Gastrocnemius medialis (tissue), 4 donors: ENCODE data around the gene GOLGA3. TPM values are rescaled to one million over a fixed set of nuclear protein-coding genes. Genes with fewer than 3 reads are reported as not detected.
A peak's percentile ranks its signal among the peaks of the same experiment; 100 is the strongest.

ENCODE experiments used
- ATAC-seq, 2 donors: fragments of 150-250 bp; one replicate each; pipeline ENCODE4 v1.9.1; 2016
- DNase-seq, 2 donors: peaks; one replicate each; pipeline ENCODE4 v3.0.0-alpha.2; 2019
- H3K27ac ChIP-seq, 4 donors: fragments of 200-600 bp; sonication (generic); 1 replicate in 1 of 4; 2 replicates in 3 of 4; pipeline ENCODE4 v1.5.1; 2016 to 2018; ENCODE audit warnings: mild to moderate bottlenecking in 2 of 4, moderate library complexity in 1 of 4
- H3K27me3 ChIP-seq, 3 donors: fragments of 200-600 bp; sonication (generic) in 2 of 3; 1 replicate in 1 of 3; 2 replicates in 2 of 3; pipeline versions ENCODE4 v1.5.1 to v1.6.0; 2016 to 2019; ENCODE audit warnings: mild to moderate bottlenecking in 1 of 3, moderate library complexity in 1 of 3
- H3K36me3 ChIP-seq, 2 donors: fragments of 200-600 bp; sonication (generic) in 1 of 2; one replicate each; pipeline ENCODE4 v1.5.1; 2017 to 2018
- H3K4me1 ChIP-seq, 2 donors: fragments of 200-600 bp; sonication (generic) in 1 of 2; one replicate each; pipeline ENCODE4 v1.5.1; 2016 to 2017; ENCODE audit warnings: mild to moderate bottlenecking in 2 of 2
- H3K4me3 ChIP-seq, 4 donors: fragments of 200-600 bp; sonication (generic) in 3 of 4; 1 replicate in 1 of 4; 2 replicates in 3 of 4; pipeline ENCODE4 v1.5.1; 2016 to 2019; ENCODE audit warnings: mild to moderate bottlenecking in 2 of 4
- H3K9me3 ChIP-seq, 3 donors: fragments of 200-600 bp; sonication (generic) in 2 of 3; 1 replicate in 1 of 3; 2 replicates in 2 of 3; pipeline ENCODE4 v1.5.1; 2016 to 2019
- CTCF ChIP-seq, 5 experiments: fragments of 450-650 bp in 3 of 5; fragments of 200-600 bp in 2 of 5; sonication (generic) in 2 of 5; IDR thresholded peaks in 4 of 5; conservative IDR thresholded peaks in 1 of 5; 1 replicate in 4 of 5; 2 replicates in 1 of 5; pipeline ENCODE4 v1.5.1; 2016 to 2019; ENCODE audit warnings: antibody characterized with exemption in 5 of 5, mild to moderate bottlenecking in 3 of 5, moderate library complexity in 3 of 5
- POLR2A ChIP-seq, 2 donors: fragments of 450-650 bp; IDR thresholded peaks; one replicate each; pipeline ENCODE4 v1.6.1; 2017; ENCODE audit warnings: antibody characterized with exemption in 2 of 2, mild to moderate bottlenecking in 2 of 2, moderate library complexity in 2 of 2
- in situ Hi-C, 4 donors: fragments of 200-750 bp; cut with MboI; loops; one replicate each; pipeline versions ENCODE4 v1.15.0 to v1.8.0; 2017; ENCODE audit warnings: low sequenced_read_pairs in 4 of 4
- intact Hi-C: fragments of 100-400 bp; cut with DNase I; formaldehyde crosslinking; loops from one replicate; pipeline ENCODE4 v1.15.1; 2023; ENCODE audit warnings: low total_unique reads
- total RNA-seq, 4 donors: library from RNA; depleted of rRNA; stranded (reverse); fragments of >200 nt; gene quantifications; one replicate each; pipeline versions ENCODE4 v1.1.0 to v1.2.3, GENCODE V29; 2016

GOLGA3 gene
- total RNA-seq, 4 donors from 2014 or later, result 30.0 to 50.0 (median 39.6) TPM

GRCh38 chr12:132803888-132804287, 24.8 kb downstream of the GOLGA3 start:
- no peak for TF ChIP-seq POLR2A (IDR thresholded peaks at IDR 0.05)
- TF ChIP-seq CTCF (IDR thresholded peaks at IDR 0.05 in 4 of 5, conservative IDR thresholded peaks at IDR 0.05 in 1 of 5), result no peak
- H3K27me3 ChIP-seq, result no peaks in the 10 kb centered on the region
- DNase-seq, result peak in 1 of 2 donors; percentile 34
- intact Hi-C loops, result no loop called here
- no peak overlapping the region for H3K4me3 ChIP-seq
- H3K9me3 ChIP-seq, result no peaks in the 10 kb centered on the region
- in situ Hi-C loops, result no loop called here
- H3K36me3 ChIP-seq, result peaks cover 0 to 88% of the 10 kb centered on the region in 2 donors
- ATAC-seq, result no peak
- H3K4me1 ChIP-seq, result peaks cover 0 to 4% of the 10 kb centered on the region in 2 donors
- H3K27ac ChIP-seq, result no peak overlapping the region

GRCh38 chr12:132803125-132803524, 25.5 kb downstream of the GOLGA3 start:
- no peaks in the 10 kb centered on the region for H3K9me3 ChIP-seq
- ATAC-seq (no peak), DNase-seq (no peak)
- no peak overlapping the region for H3K4me3 ChIP-seq
- H3K4me1 ChIP-seq, result peaks cover 0 to 4% of the 10 kb centered on the region in 2 donors
- no peak for TF ChIP-seq CTCF (IDR thresholded peaks at IDR 0.05 in 4 of 5, conservative IDR thresholded peaks at IDR 0.05 in 1 of 5)
- TF ChIP-seq POLR2A (IDR thresholded peaks at IDR 0.05), result no peak
- in situ Hi-C loops (no loop called here), intact Hi-C loops (no loop called here)
- peaks cover 0 to 88% of the 10 kb centered on the region in 2 donors for H3K36me3 ChIP-seq
- no peak overlapping the region for H3K27ac ChIP-seq
- no peaks in the 10 kb centered on the region for H3K27me3 ChIP-seq

GRCh38 chr12:132801741-132802140, 26.9 kb downstream of the GOLGA3 start:
- Histone ChIP-seq H3K36me3 (peaks cover 0 to 91% of the 10 kb centered on the region in 2 donors), H3K4me3 (no peak overlapping the region), H3K4me1 (no peaks in the 10 kb centered on the region), H3K27me3 (no peaks in the 10 kb centered on the region), H3K27ac (no peak overlapping the region), H3K9me3 (no peaks in the 10 kb centered on the region)
- DNase-seq (no peak), ATAC-seq (no peak)
- intact Hi-C loops, result no loop called here
- in situ Hi-C loops, result no loop called here
- TF ChIP-seq CTCF (IDR thresholded peaks at IDR 0.05 in 4 of 5, conservative IDR thresholded peaks at IDR 0.05 in 1 of 5), result no peak
- TF ChIP-seq POLR2A (IDR thresholded peaks at IDR 0.05), result no peak

GRCh38 chr12:132798836-132799235, 29.8 kb downstream of the GOLGA3 start:
- Histone ChIP-seq H3K4me1 (no peaks in the 10 kb centered on the region), H3K9me3 (no peaks in the 10 kb centered on the region), H3K4me3 (no peak overlapping the region), H3K27ac (no peak overlapping the region), H3K27me3 (no peaks in the 10 kb centered on the region), H3K36me3 (peaks cover 0 to 93% of the 10 kb centered on the region in 2 donors)
- TF ChIP-seq CTCF (IDR thresholded peaks at IDR 0.05 in 4 of 5, conservative IDR thresholded peaks at IDR 0.05 in 1 of 5) (no peak), POLR2A (IDR thresholded peaks at IDR 0.05) (no peak)
- ATAC-seq (no peak), DNase-seq (no peak)
- intact Hi-C loops, result no loop called here
- in situ Hi-C loops, result no loop called here
